ENCODE data around the gene MMP17. TPM values are rescaled to one million over a fixed set of nuclear protein-coding genes. Genes with fewer than 3 reads are reported as not detected.
A peak's percentile ranks its signal among the peaks of the same experiment; 100 is the strongest.
"Not testable (repeated sequence)": the region's sequence is repeated elsewhere in the genome, so short reads cannot be mapped to it uniquely, and the experiment has no call there.

Gene MMP17
- total RNA-seq, 1 experiment from 2014 or later, result 3.1 TPM

GRCh38 chr12:131800594-131801135 lies 27.5 kb upstream of the MMP17 start:
- no peak for DNase-seq (ENCODE audit: low read depth)

- no peak for DNase-seq (ENCODE audit: low read depth)
These were observed 26.8 kb upstream of the MMP17 start for GRCh38 chr12:131801254-131801866.

GRCh38 chr12:131803961-131804521 lies 24.2 kb upstream of the MMP17 start:
- no peak for DNase-seq (ENCODE audit: low read depth)

GRCh38 chr12:131805421-131805820 lies 22.8 kb upstream of the MMP17 start:
- DNase-seq (ENCODE audit: low read depth), result no peak

DNA sequence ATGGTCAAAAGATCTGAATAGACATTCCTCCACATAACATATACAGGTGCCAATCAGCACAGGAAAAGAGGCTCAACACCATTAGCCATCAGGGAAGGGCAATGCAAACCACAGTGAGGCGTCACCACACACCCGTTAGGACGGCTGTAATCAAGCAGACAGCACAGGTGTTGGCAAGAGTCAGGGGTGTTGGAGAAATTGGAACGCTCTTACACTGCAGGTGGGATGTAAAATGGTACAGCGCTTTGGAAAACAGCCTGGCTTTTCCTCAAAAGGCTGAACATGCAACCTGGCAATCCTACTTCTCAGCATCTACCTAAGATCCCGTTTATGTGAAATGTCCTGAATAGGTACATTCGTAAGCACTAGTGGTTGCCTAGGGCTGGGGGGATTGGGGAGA lies 21.5 kb upstream of the MMP17 start:
- no peak for DNase-seq (ENCODE audit: low read depth)

DNA sequence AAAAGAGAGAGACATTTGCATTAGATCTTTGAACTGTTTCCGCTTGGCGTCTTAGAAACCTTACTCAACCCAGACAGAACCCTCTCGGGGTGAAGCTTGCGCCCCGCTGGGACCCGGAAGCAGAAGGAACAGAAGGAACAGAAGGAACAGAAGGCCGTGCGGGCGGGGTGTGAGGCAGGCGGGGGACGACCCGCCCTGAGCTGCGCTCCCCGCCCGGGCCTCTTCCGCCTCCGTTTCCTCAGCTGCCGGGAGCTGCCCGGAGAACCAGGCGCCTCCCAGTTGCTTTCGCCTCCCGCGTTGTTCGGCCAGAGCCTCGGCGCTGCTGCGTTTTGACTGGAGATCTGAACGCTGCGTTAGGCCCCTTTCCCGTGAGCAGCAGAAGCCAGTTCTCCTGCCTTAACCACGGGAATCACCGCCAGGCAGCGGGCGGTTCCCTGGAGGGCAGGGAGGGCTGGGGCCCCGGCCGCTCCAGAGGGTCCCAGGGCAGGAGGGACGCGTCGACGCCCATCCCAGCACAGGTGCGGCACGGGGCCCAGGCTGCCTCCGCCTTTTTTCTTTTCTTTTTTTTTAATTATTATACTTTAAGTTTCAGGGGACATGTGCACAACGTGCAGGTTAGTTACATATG lies 19.3 kb upstream of the MMP17 start:
- no peak for DNase-seq (ENCODE audit: low read depth)

DNA sequence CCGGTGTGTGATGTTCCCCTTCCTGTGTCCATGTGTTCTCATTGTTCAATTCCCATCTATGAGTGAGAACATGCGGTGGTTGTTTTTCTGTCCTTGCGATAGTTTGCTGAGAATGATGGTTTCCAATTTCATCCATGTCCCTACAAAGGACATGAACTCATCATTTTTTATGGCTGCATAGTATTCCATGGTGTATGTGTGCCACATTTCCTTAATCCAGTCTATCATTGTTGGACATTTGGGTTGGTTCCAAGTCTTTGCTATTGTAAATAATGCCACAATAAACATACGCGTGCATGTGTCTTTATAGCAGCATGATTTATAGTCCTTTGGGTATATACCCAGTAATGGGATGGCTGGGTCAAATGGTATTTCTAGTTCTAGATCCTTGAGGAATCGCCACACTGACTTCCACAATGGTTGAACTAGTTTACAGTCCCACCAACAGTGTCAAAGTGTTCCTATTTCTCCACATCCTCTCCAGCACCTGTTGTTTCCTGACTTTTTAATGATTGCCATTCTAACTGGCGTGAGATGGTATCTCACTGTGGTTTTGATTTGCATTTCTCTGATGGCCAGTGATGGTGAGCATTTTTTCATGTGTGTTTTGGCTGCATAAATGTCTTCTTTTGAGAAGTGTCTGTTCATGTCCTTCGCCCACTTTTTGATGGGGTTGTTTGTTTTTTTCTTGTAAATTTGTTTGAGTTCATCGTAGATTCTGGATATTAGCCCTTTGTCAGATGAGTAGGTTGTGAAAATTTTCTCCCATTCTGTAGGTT lies 18.5 kb upstream of the MMP17 start:
- DNase-seq (ENCODE audit: low read depth), result not testable (repeated sequence)

- no peak for DNase-seq (ENCODE audit: low read depth)
These were observed 17.5 kb upstream of the MMP17 start for GRCh38 chr12:131810726-131811125.

- no peak for DNase-seq (ENCODE audit: low read depth)
These were observed 13.1 kb upstream of the MMP17 start for GRCh38 chr12:131815131-131815530.

DNA sequence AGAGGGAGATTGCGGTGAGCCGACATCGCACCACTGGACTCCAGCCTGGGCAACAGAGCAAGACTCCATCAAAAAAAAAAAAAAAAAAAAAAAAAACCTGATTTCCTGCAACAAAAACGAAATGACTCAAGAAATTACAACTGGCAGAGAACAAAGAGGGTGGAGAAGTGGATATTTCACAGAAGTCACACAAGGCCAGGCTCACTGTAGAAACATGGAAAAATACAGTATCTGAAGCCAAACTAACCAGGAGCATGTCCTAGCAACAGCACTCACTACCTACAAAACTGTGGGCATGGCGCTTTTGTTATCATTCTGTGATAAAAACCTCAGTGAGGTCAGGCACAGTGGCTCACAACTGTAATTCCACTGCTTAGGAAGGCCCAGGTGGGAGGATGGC lies 11.7 kb upstream of the MMP17 start:
- DNase-seq (ENCODE audit: low read depth), result no peak

GRCh38 chr12:131817241-131817640 lies 11.0 kb upstream of the MMP17 start:
- no peak for DNase-seq (ENCODE audit: low read depth)

GRCh38 chr12:131818821-131819585 lies 9.2 kb upstream of the MMP17 start:
- DNase-seq (ENCODE audit: low read depth), result no peak

GRCh38 chr12:131824450-131824849 lies 3.7 kb upstream of the MMP17 start:
- DNase-seq (ENCODE audit: low read depth), result no peak

DNA sequence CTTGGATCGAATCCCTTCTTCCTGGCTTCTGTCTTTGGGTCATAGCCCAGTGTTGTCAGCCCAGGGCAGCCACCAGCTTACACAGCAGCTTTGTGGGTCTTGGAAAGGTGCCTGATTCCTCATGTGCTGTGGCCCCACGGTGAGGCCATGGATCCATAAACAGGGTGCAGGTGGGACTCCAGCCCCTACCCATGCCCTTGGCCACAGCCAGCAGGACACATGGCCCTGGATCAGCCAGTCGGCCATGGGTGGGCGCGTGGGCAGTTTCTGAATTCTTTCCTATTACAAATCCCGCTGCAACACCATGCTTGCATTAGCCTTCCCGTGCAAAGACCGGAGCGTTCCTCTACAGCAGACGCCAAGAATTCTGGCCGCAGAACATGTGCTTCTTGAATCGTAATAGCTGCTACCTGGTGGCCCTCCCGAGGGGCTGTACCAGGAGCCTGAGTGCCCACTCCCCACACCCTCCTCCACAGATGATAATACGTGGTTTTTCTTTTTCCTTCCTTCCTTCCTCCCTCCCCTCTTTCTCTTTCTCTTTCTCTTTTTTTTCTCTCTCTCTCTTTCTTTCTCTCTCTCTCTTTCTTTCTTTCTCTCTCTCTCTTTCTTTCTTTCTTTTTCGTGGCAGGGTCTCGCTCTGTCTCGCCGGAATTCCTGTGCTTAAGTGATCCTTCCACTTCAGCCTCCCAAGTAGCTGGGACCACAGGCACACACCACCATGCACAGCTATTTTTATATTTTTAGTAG lies 2.9 kb upstream of the MMP17 start:
- peak; percentile 57 for DNase-seq (ENCODE audit: low read depth)

DNA sequence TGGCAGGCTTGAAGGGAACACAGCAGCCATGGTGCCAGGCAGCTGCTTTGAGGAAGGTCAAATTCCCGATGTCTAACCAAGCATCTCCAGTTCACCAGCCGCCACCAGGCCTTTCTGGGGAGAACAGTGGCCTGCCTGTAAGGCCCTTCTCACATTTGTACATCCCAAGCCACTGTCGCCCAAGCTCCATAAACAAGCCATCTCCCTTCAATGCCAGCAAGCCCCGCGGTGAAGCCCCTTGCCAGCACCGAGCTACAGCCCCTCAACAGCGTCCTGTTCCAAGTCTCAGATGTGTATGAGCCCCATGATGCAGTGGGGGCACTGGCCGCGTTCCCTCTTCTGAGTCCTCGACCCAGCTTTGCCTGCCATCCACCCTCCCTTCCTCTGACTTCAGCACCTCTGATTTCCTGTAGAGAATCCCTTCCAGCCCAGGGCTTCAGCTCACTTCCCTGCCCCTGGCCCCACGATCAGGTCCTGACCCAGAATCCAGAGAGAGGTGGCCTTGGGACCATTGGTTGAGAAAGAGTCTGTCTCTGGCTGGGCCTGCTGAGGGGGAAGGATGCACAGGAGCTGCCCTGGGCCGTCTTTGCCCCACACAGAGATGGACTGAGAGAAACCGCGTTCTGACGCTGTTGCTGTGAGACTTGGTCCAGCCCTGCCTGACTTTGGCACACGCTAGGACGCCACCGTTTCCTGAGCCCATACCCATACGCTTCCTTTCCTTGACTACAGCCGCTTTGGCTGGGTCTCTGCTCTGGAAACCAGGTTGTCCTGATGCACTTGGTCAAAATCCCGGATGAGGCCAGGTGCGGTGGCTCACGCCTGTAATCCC lies 1.9 kb upstream of the MMP17 start:
- no peak for DNase-seq (ENCODE audit: low read depth)

DNA sequence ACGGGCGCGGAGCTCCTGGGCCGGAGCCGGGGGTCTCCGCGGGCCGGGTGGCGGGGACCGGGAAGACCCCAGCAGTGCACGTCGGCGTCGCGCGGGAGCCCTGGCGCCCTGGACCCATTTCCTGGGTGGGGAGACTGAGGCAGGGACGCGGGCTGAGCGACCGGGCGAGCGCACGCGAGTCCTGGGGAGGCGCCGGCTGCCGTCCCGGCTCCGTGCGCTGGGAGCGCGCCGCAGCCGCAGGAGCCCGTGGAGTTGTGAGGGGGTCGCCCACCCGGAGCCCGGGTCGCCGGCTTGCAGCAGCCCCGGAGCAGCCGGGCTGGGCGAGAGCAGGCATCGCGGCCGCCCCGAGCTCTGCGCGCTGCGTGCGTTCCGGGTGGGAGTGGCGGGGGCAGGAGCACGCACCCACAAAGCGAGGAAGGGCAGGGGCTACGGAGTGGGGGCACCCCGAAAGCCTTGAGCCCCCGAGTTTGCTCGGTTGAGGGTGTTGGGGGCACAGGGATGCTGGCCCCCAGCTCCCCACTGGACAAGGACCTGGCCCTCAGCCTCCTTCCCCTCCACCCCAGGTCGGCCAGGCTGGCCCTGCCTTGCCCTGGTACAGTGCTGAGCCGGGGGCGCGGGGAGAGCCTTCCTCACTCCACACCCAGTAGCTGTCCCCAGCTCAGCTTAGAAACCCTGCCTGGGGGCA lies 620 bp downstream of the MMP17 start:
- peak; percentile 75 for DNase-seq (ENCODE audit: low read depth)

- no peak for DNase-seq (ENCODE audit: low read depth)
These were observed 1.2 kb downstream of the MMP17 start for GRCh38 chr12:131829356-131829747.

DNA sequence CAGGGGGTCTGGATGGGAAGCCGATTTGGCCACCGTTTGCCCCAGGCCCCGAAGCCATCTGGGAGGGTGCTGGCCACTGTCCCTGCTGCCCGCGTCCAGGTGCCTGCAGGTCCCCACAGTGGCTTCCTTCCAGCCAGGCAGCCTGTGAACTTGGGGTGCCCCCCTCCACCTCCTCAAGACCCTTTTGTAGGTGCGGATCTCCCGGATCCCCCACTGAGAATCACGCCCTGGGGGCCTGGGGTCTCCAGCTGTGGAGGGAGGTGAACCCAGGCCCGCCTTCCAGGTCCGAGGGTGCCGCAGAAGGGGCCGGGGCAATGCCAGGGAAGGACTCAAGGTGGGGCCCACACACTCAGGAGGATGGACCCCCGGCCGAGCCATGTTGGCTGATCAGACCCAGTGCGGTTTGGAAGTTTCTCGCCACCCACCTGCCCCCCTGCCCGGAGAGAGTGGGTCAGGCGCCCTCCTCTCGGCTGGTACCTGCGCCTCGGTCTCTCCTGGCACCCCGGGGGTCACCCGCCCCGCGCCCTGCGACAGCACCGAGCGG lies 1.7 kb downstream of the MMP17 start:
- peak; percentile 40 for DNase-seq (ENCODE audit: low read depth)

DNA sequence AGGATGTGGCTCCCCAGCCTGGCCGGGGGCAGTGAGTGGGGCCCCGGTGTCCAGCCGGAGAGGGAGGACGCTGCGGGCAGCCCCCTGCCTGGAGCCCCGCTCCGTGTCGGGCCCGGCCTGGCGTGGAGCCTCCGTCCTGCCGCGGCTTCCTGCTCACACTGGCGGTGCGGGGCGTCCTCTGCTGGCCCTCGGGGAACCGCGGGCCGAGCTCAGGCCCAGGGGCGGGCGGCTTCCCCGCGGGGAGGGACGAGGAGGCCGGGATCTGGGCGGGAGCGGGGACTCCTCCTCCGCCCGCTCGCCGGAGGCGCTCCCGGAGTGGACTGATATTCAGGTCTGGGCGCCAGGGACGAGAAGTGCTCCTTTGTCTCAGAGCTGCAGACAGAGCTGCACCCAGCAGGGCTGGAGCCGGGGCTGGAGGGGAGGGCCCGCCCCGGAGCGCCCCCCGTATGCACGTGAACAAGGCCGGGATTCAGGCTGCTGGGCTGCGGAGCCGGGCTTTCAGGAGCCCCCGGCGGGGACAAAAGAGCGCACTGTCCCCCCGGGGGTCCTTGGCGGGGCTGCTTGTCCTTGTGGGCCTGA lies 2.2 kb downstream of the MMP17 start:
- DNase-seq (ENCODE audit: low read depth), result peak; percentile 93

Measured in Daoy (cell line).